Smooth muscle cell (in vitro differentiated cells): Measurements from ENCODE around the gene AARSD1. TPM values are rescaled to one million over a fixed set of nuclear protein-coding genes. Genes with fewer than 3 reads are reported as not detected.

ENCODE experiments used
- DNase-seq: peaks from one replicate; lab custom pipeline; 2025; ENCODE audit not compliant: unreplicated experiment; lab: John Stamatoyannopoulos, UW
- H2AFZ ChIP-seq: fragments of 200-600 bp; sonication (generic); 2 replicates; pipeline ENCODE4 v1.6.0; 2016; ENCODE audit warnings: antibody characterized with exemption, low read depth, mild to moderate bottlenecking
- H3F3A ChIP-seq: fragments of 200-600 bp; sonication (generic); 2 replicates; pipeline ENCODE4 v1.6.0; 2017; ENCODE audit warnings: antibody characterized with exemption, low read depth
- H3K27ac ChIP-seq: fragments of 200-600 bp; sonication (generic); 2 replicates; pipeline ENCODE4 v1.5.1; 2016; ENCODE audit warnings: low read depth, mild to moderate bottlenecking
- H3K27me3 ChIP-seq: fragments of 200-600 bp; sonication (generic); 2 replicates; pipeline ENCODE4 v1.6.1; 2016; ENCODE audit warnings: low read depth, mild to moderate bottlenecking
- H3K36me3 ChIP-seq: fragments of 200-600 bp; sonication (generic); 2 replicates; pipeline ENCODE4 v1.5.1; 2016; ENCODE audit warnings: low read depth
- H3K4me1 ChIP-seq: fragments of 200-600 bp; sonication (generic); 2 replicates; pipeline ENCODE4 v1.5.1; 2016; ENCODE audit warnings: low read depth
- H3K4me2 ChIP-seq: fragments of 200-600 bp; sonication (generic); 2 replicates; pipeline ENCODE4 v1.6.0; 2016; ENCODE audit warnings: mild to moderate bottlenecking
- H3K4me3 ChIP-seq: fragments of 200-600 bp; sonication (generic); 2 replicates; pipeline ENCODE4 v1.5.1; 2016; ENCODE audit warnings: mild to moderate bottlenecking
- H3K79me2 ChIP-seq: fragments of 200-600 bp; sonication (generic); 2 replicates; pipeline ENCODE4 v1.6.0; 2016; ENCODE audit warnings: low read depth, mild to moderate bottlenecking
- H3K9ac ChIP-seq: fragments of 200-600 bp; sonication (generic); 2 replicates; pipeline ENCODE4 v1.6.0; 2016; ENCODE audit warnings: low read depth
- H3K9me3 ChIP-seq: fragments of 200-600 bp; sonication (generic); replicated peaks from 2 replicates; pipeline ENCODE4 v1.5.1; 2016; ENCODE audit warnings: low read depth
- H4K20me1 ChIP-seq: fragments of 200-600 bp; sonication (generic); 2 replicates; pipeline ENCODE4 v1.6.0; 2016; ENCODE audit warnings: low read depth
- CTCF ChIP-seq: fragments of 200-600 bp; sonication (generic); IDR thresholded peaks from 2 replicates; pipeline ENCODE4 v1.5.1; 2017; ENCODE audit warnings: borderline replicate concordance, mild to moderate bottlenecking, antibody characterized with exemption; ENCODE audit not compliant: insufficient read depth, poor library complexity, severe bottlenecking
- WGBS: methylation state at CpG from one replicate; pipeline ENCODE4 v1.1.7; 2016; ENCODE audit warnings: low lambda C conversion rate; 5-methylcytosine and 5-hydroxymethylcytosine counted together
- polyA plus RNA-seq: library from polyadenylated mRNA; unstranded; fragments of >200 nt; fragmentation: Nextera tagmentation; extraction: Ambion mirVana; gene quantifications from 2 replicates; pipeline ENCODE4 v1.2.1, GENCODE V29; 2016
- total RNA-seq: library from RNA; depleted of rRNA; stranded (reverse); fragments of >200 nt; gene quantifications from 2 replicates; pipeline ENCODE4 v1.2.3, GENCODE V29; 2014

Gene AARSD1
- total and polyA plus RNA-seq, 2 experiments from 2014 or later: 22.0 to 48.0 TPM

GRCh38 chr17:42950044-42950783 lies 14.0 kb downstream of the AARSD1 start:
- no peak overlapping the region for H3K4me2 ChIP-seq
- no peak for DNase-seq
- no peaks in the 10 kb centered on the region for H3K4me1 ChIP-seq
- no peak overlapping the region for H3K4me3 ChIP-seq
- peaks cover 4% of the 10 kb centered on the region for H3K36me3 ChIP-seq
- no peak overlapping the region for H2AFZ ChIP-seq
- no peaks in the 10 kb centered on the region for H3K79me2 ChIP-seq
- H4K20me1 ChIP-seq: no peaks in the 10 kb centered on the region
- no peak for TF ChIP-seq CTCF
- no peaks in the 10 kb centered on the region for H3K9me3 ChIP-seq
- no peaks in the 10 kb centered on the region for H3K27me3 ChIP-seq
- H3F3A ChIP-seq: no peaks in the 10 kb centered on the region
- H3K27ac ChIP-seq: no peak overlapping the region
- H3K9ac ChIP-seq: no peak overlapping the region
- WGBS: 98% methylated on average over 13 of the region's 13 CpGs

DNA sequence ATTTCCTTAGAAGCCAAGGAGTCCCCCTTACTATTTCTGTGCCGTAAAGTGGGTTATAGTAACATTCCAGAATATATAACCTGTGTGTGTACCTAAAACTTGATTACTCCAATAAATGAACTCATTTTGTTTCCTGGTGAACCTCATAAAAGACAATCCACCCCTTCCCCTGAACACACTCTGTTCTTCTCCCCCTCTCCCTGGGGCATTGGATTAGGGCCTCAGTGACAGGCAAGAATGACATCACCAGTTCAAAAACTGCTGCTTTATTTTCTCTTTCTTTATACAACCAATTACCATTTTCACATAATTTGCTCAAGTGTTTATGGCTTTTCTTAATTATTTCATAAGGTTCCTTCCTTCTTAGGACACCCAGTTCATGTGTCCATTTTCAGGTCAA lies 17.4 kb downstream of the AARSD1 start:
- H3K4me3 ChIP-seq: no peak overlapping the region
- H3K79me2 ChIP-seq: no peaks in the 10 kb centered on the region
- no peaks in the 10 kb centered on the region for H3K4me1 ChIP-seq
- no peaks in the 10 kb centered on the region for H3K9me3 ChIP-seq
- H3F3A ChIP-seq: no peaks in the 10 kb centered on the region
- no peak for TF ChIP-seq CTCF
- H3K9ac ChIP-seq: no peak overlapping the region
- H3K36me3 ChIP-seq: peaks cover 4% of the 10 kb centered on the region
- H3K27ac ChIP-seq: no peak overlapping the region
- no peak for DNase-seq
- no peaks in the 10 kb centered on the region for H3K27me3 ChIP-seq
- WGBS: 100% methylated on average over 1 of the region's 1 CpG
- no peak overlapping the region for H2AFZ ChIP-seq
- H4K20me1 ChIP-seq: no peaks in the 10 kb centered on the region
- H3K4me2 ChIP-seq: no peak overlapping the region

- WGBS: 55% methylated on average over 3 of the region's 3 CpGs
- no peak for TF ChIP-seq CTCF
- Histone ChIP-seq H2AFZ (no peak overlapping the region), H3K36me3 (no peaks in the 10 kb centered on the region), H3K27me3 (no peaks in the 10 kb centered on the region), H3K9ac (no peak overlapping the region), H3K79me2 (no peaks in the 10 kb centered on the region), H4K20me1 (no peaks in the 10 kb centered on the region), H3K9me3 (no peaks in the 10 kb centered on the region), H3K4me3 (no peak overlapping the region), H3K27ac (no peak overlapping the region), H3K4me1 (no peaks in the 10 kb centered on the region), H3F3A (no peaks in the 10 kb centered on the region), H3K4me2 (no peak overlapping the region)
- DNase-seq: no peak
Measured at GRCh38 chr17:42944211-42944610, 20.0 kb downstream of the AARSD1 start.
